ENCODE measurements around the gene HOXA13. TPM values are rescaled to one million over a fixed set of nuclear protein-coding genes. Genes with fewer than 3 reads are reported as not detected.

HOXA13 gene
- 5.9 and 7.4 TPM in 2 replicates for total RNA-seq (2014; rRNA removed; shearing (Covaris generic))

DNA sequence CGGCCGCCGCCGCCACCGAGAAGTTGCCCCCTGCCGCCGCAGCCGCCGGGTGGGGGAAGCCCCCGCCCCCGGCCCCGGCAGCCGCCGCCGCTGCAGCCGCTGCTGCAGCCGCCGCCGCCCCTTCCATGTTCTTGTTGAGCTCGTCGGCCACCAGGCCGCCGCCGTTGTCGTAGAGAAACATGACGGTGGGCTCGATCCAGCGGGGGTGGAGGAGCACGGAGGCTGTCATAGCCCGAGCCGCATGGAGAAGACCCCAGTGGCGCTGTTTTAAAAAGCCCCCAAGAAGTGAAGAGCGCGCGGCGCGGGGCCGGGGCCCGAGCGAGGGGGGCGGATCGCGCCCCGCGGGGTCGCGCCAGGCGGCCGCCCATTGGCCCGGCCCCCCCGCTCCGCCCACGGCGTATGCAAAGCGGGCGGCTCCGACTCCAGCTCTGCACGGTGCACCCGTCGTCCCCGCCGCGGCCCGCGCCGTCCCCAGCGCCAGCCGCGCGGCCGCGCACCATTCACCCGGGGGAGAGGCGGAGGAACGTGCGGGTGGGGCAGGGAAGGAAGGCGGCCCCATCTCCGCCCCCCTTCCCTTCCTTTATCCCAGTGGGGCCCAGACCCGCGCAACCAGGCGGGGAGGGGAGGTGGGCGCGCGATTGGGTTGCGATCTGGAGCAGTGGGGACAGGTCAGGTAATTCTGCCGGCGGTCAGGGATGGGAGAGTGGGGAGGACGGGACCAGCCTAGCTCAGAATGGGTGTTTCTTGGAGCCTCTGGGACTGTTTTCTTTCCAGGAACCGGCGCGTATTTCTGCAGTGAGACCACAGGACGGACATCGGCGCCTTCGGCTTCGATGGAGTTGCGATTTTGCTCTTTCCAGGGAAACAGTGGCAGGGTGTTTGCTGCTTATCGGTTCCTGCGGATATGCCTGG is at the start of gene HOXA13:
TSS of gene HOXA13 (minus strand) at position 243 of the 912 bp plus-strand sequence. CDS start at position 229, 14 bp downstream.
- DNase-seq (ENCODE audit: low spot score) = peak; percentile 76

DNA sequence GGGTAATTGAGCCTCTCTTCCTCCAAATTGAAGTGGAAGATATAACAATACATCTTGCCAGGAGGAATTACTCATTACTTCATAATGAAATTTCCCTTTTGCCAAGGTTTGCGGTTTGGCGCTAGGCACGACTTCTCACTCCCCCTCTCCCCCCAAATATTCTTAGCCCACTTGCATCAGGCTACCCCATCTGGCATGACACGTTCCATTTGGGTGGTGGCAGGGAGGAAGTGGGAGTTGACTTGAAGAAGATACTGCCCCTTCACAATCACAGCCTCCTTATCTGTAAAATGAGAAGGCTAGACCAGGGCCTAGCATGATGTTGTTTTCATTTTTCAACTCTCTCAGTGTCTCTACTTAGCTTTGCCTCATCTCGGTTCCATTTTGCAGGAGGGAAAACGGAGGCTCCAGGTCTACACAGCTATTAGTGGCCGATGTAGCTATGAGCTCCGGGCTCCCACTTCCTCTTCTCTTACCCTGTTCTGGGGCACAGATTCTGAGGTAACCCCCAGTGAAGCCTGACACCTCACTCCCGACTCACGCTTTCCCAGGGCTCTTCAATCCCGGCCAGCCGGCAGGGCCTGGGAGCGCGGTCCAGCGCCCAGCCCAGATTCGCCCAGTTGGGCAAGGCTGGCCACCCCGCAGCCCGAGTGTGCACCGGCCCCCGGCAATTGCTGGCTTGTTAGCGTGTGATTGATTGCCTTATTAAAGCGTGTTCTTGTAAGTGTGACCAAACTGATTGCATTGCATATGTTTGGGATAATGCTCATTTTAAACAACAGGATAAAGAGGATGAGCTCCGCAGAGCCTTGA is 49.2 kb upstream of the HOXA13 start:
- peak; percentile 74 for DNase-seq (ENCODE audit: low spot score)

DNA sequence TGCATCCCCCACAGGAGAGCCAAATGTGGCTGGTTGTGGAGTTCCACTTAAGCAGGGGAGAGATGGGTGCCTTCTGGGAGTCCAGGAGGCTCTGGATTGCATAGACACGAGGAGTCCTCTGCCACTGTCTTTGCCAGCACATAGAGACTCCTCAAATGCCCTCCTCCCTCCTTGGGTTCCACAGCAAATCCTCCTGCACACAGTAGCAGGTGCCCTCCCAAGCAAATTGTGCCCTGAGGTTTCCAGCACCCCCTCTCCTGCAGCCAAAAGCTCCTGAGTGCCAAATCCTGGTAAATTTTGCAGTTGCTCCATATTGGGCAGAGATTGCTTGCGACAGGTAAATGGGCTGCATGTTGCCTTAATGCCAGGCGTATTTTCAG is 48.5 kb upstream of the HOXA13 start:
- DNase-seq (ENCODE audit: low spot score) = no peak

DNA sequence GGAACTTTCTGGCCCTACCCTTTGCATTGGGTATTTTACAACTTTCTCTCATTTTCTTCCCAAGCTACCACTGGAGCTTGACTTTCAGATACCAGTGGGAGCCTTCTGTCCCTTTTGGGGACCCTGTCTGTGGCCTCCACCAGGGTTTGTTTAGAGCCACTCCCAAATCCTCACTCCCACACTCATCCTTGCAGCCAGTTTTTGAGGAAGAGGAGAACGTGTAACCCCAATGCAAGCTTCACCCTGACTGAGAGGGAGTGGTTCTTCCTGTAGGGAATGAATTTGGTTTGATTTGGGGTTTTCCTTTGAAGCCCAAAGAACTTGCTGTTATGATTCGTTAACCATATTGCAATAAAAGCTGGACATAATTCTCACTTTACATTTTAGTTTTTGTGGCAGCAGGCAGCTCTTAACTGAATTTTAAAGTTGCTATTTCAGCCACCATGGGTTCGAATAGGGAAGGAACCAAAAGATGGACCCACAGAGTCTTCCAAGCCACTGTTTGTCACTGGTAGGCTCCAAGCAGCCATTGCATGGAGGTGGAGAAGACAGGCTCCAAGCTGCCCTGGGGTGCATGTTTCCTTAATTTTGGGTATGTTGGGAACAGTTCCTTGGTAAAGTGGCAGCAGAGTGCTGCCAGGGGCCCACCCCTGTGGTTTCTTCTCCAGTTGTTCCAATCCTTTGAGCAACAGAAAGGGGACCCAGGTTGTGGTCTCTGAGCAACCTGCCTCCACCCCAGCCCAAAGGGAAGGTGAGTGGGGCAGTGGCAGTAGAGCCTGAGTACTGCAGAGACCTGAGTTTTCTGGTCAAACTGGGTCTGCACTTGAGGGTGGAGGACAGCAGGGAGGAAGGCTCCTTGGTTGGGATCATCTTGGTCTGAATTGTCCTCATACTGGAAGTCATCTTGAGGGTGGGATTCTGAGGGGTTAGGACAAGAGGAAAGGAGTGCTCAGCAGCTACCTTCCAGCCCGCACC is 47.8 kb upstream of the HOXA13 start:
- no peak for DNase-seq (ENCODE audit: low spot score)

DNA sequence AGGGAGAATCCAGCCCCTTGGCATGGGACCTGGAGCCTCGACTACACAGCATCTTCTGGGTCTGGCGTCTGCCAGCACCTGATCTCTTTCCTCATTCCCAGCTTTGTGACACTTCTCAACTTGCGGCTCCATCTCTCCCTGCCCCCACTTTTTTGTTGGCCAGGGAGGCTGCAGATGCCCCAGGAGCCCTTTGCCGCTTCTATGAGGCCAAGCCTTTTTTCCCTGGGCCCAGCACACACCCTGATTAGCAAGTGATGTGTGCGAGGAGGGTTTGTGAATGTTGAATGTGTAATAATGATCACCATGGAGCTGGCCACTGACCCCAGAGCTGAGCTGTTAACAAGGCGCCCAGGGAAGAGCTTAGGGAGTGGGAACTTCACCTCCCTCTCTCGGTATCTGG is 47.1 kb upstream of the HOXA13 start:
- no peak for DNase-seq (ENCODE audit: low spot score)

DNA sequence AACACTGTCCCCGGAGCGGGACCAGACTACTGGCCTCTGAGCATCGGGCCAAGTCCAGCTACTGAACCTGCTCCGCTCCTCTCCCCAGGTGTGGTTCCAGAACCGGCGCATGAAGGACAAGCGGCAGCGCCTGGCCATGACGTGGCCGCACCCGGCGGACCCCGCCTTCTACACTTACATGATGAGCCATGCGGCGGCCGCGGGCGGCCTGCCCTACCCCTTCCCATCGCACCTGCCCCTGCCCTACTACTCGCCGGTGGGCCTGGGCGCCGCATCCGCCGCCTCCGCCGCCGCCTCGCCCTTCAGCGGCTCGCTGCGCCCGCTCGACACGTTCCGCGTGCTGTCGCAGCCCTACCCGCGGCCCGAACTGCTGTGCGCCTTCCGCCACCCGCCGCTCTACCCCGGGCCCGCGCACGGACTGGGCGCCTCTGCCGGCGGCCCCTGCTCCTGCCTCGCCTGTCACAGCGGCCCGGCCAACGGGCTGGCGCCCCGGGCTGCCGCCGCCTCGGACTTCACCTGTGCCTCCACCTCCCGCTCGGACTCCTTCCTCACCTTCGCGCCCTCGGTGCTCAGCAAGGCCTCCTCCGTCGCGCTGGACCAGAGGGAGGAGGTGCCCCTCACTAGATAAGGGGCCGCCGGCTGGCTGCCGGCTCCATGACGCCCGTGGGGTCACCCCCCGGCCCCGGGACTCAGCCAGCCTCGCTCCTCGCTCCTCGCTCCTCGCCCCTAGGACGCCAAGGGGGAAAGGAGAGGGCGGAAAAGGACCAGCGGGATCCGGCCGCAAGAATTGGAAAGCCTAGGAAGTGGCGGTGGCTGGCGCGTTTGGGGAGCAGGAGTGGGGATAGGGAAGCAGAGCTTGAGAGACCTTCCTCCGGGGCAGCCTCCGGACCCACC is 46.2 kb upstream of the HOXA13 start:
- no peak for DNase-seq (ENCODE audit: low spot score)

DNA sequence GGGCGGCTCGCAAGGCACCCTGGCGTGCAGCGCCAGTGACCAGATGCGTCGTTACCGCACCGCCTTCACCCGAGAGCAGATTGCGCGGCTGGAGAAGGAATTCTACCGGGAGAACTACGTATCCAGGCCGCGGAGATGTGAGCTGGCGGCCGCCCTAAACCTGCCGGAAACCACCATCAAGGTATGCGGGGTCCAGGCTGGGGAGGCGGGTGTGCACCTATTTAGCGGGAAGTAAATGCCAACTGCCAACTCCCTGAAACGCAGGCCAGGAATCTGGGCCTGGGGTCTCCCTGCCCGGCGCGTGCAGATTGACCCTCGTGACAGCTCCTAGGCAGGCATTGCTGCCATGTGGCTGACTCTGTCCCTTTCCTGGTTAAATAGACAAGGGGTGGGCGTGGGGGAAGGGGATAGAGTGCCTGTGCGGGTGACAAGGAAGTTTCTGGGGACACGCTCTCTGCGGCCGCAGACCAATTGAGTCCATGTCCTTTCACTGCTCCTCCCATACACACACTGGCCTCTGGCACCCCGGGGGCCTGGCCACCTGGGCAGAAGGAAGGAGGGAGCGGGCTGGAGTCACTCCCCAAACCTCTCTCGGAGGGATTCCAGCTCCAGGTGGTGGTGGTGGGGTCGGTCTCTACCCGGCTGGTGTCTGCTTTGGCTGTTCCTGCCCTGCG is 45.4 kb upstream of the HOXA13 start:
- DNase-seq (ENCODE audit: low spot score) = no peak

DNA sequence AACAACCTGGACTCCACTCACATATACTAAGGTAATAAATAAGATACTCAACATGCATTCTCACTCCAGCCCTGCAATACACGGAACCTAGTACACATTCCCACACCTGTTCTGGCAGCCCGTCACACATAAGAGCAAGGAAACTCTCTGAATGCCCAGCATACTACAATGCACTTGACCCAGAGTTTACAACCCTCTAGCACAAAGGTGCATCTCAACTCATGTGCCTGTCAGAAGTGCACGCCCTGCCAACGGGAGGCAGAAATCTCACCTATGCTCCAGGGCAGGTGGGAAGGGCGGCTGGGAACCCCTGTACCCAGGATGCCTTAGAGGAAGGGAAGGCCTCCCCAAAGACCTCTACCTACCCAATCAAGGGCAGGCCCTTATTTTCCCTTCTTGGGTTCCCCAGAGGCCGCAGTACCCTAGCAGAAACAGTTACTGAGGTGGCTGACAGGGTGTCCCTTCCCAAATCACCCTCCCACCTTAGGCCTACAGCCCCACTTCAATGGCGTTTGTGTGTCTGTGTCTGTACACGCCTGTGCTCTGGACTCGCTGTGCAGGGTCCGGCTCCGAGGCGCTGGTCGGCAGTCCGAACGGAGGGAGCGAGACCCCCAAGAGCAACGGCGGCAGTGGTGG is 44.7 kb upstream of the HOXA13 start:
- DNase-seq (ENCODE audit: low spot score) = no peak

DNA sequence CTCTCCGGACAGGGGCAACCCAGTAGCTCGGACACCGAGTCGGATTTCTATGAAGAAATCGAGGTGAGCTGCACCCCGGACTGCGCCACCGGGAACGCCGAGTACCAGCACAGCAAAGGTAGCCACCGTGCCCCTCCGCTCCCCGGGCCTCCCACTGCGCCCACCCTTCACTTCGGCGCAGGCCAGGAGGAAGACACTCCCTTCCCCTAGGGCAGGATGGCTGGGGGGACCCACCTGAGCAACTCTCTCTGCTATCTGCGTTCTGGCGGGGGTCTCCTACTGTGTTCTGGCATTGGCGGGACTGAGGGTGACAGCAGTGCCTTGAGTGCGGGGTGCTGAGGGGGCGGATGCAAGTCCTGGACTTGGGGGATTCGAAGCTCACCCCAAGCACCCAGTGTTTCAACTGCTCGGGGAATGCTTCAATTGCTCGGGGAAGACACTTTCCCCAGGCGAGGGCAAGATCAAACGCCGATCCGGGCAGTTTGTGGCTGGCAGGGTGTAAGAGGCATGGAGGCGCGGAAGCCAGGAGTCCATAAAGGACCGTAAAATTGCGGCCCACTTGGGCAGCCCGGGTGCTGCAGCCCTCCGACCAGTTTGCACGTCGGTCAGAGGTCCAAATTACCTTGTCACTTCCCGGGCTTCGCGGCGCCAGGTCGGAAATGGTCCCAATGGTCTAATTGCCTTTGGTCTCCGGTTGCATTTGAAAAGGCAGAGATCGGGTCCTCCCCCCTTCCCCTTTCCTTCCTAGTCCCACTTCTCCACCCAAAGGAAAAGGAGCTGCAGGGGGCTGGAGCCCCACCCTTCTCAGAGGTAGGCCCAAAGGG is 43.7 kb upstream of the HOXA13 start:
- DNase-seq (ENCODE audit: low spot score) = no peak

DNA sequence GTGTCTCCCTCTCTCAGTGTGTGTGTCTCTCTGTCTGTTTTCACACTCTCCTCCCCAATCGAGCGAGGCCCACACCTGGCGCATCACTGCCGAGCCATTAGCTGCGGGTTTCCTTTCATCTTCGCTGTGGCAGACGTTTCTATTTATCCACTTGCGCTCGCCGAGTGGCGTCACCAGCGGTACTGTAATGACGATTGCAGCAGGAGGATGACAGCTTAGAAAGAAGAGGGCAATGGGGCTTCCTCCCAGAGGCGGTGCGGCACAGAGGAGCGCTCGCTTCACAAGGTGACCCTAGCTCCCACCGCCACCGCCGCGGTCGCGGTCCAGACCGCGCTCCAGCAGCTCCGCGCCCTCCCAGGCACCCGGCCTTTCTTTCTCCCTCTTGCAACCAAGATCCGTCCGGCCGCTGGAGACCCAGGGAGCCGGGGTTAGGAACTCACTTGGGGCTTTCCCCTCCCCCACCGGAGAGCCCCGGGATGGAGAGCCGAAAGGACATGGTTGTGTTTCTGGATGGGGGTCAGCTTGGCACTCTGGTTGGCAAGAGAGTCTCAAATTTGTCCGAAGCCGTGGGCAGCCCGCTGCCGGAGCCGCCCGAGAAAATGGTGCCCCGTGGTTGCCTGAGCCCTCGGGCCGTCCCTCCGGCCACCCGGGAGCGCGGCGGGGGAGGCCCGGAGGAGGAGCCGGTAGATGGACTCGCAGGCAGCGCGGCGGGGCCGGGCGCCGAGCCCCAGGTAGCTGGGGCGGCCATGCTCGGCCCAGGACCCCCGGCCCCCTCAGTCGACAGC is 42.9 kb upstream of the HOXA13 start, which contains the start of gene EVX1:
TSS of gene EVX1 (plus strand) at position 248 of the 785 bp plus-strand sequence. CDS start at position 477, 229 bp downstream.
- DNase-seq (ENCODE audit: low spot score) = no peak

DNA sequence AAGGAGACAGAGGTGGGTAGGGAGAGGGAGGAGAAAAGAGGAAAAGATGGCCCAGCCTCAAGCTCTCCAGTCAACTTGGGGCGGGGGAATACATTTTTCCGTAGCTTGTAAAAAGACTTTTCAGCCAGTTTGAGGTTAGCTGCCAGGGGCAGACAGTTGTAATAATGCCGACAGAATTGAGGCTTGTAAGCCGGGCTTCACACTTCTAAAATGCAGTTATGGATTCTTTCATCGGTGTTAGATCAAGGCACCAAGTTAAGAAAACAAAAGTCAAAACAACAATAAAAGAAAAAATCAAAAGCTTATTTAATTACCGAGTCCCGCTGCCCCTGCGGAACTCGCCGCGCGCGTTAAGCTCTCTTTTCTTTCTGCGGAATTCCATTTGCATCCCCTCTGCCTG is 42.3 kb upstream of the HOXA13 start:
- DNase-seq (ENCODE audit: low spot score) = no peak

DNA sequence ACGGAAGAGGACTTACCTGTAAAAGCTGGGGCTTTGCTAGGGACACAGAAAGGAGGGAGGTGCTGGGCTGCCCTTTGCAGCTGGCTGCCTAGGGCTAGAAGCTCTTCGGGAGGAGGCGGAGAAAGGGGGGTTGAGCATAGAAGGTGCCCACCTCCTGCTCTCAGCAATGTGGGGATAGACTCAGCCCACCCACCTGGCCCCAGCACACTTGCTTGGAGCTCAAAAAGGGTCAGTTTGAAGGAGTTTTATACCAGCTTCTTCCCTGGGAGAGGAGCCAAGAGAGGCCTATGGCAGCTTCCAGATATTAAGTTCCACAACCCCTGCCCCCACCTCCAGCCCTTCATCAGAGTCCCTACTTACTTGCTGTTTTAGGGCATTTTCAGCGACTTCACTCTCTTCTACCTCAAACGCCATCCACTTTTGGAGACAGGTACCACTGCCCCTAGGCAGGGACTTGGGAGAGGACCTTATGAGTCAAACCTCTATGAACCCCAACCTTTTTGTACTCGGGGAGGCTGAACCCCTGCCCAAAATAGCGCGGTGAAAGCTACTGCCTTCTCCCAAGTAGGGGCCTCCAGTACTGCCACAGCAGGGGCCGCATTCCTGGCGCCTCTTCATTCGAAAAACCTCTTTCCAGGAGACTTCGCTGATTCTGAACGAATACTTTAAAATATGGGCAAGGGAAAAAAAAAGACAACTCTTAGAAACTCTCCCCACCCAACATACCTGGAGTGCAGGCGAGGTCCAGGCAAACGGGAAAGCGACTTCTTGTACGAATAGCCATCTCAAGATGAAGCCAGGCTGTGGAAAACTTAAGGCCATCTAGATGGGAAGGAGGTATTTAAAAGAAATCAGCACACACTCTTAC is 41.5 kb upstream of the HOXA13 start:
- DNase-seq (ENCODE audit: low spot score) = no peak

DNA sequence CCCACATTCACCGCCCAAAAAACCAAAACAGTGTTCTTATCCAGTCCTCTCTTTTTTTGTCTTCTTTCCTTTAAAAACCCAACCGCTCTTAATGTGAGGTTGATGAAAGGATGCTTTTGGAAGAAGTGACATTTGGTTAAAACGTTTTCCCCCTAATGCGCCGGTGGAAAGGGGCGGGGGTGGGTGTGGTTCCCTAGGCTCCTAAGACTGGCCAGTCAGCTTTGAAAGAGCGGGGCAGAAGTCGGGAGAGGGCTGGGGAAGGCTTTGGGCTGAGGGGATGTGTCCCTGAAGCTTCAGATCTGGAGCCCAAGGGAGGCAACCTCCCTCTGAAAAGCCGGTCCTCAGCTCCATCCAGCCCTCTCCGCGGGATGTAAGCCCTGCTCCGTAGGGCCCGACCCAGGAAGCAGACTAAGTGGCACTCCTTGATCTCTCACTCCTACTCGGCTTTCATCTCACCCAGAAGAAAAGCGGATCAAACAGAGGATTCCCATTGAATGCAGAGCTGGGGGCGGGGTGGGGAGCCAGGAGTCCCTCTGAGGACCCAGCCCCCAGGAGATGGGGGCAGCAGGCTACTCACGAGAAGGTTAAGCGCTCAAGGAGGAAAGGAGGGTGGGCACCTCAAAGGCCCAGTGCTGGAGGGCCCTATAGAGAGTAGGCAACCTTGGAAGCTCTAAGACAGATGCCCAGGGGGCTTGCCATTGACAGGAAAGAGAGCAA is 40.3 kb upstream of the HOXA13 start:
- DNase-seq (ENCODE audit: low spot score) = no peak

DNA sequence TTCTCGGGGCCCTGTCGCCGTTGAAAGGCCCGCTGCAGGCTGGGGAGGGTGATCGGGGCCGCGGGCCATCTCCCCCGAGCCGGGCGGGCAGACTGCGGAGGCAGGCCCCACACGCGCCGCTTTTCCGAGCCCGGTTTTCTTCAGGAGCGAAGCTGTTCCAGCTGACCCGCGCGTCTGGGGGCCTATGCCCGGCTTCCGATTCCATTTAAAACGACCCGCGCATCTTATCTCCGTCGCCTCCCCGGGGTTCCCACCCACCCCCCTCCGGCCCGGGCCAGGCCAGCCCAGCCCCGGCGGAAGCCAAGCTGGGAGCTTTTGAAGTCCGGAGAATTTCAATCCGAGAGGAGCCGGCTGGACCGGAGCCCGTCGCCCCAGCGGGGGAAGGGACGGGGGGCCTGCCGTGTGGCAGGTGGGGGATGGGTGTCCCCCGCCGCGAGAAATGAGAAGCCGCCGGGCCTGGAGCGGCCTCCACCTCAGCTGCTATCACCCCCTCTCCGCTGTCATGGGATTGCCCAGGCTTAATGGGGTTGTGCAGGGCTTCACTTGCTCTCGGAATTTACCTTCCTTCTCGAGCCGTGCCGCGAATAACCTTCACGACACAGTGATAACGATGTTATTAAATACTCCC is 39.6 kb upstream of the HOXA13 start:
- DNase-seq (ENCODE audit: low spot score) = no peak

DNA sequence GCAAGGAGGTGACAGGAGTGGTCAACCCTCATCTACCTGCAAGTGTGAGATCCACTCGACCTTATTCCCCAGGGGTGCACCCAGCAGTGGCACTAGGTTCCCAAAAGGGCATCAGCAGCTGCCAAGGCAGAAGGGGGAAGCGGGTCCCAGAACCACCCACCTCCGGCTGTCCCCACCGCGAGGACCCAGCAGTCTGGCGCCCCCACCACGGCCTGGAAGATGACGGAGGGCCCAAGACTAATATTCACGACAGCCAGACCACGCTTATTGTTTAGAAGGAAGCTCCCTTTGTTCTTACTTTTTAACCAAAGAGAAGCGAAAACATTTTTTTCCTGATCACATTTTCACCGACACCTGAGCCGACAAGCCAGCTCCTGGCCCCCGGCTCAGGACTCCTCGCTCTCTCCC is 39.1 kb upstream of the HOXA13 start:
- DNase-seq (ENCODE audit: low spot score) = no peak

Data from H4 (cell line).